ENCODE data around the gene FAM219B.

Gene FAM219B

GRCh38 chr15:74872702-74873035, 34.0 kb downstream of the FAM219B start:
- no peak for DNase-seq

GRCh38 chr15:74870436-74871215, 36.0 kb downstream of the FAM219B start:
- no peak for DNase-seq

- DNase-seq, result peak; percentile 25
Observed at GRCh38 chr15:74869726-74870407, 36.8 kb downstream of the FAM219B start.

- DNase-seq, result no peak
Observed at GRCh38 chr15:74869372-74869725, 37.3 kb downstream of the FAM219B start.

GRCh38 chr15:74868059-74868458, 38.6 kb downstream of the FAM219B start:
- DNase-seq, result peak; percentile 37

GRCh38 chr15:74867466-74868038, 39.1 kb downstream of the FAM219B start:
- no peak for DNase-seq

GRCh38 chr15:74866090-74866489, 40.6 kb downstream of the FAM219B start:
- DNase-seq, result no peak

GRCh38 chr15:74865316-74865715, 41.3 kb downstream of the FAM219B start:
- no peak for DNase-seq

GRCh38 chr15:74864296-74864695, 42.4 kb downstream of the FAM219B start:
- DNase-seq, result no peak

- peak; percentile 45 for DNase-seq
Observed at GRCh38 chr15:74863239-74864056, 43.2 kb downstream of the FAM219B start.

- no peak for DNase-seq
Observed at GRCh38 chr15:74858369-74858740, 48.3 kb downstream of the FAM219B start.

GRCh38 chr15:74857671-74858368, 48.8 kb downstream of the FAM219B start:
- DNase-seq, result no peak

GRCh38 chr15:74857082-74857655, 49.5 kb downstream of the FAM219B start:
- DNase-seq, result no peak

- DNase-seq, result no peak
Observed at GRCh38 chr15:74856537-74856936, 50.1 kb downstream of the FAM219B start.

- no peak for DNase-seq
Observed at GRCh38 chr15:74855857-74856256, 50.8 kb downstream of the FAM219B start.

GRCh38 chr15:74854453-74855022, 52.1 kb downstream of the FAM219B start:
- DNase-seq, result no peak

GRCh38 chr15:74851960-74852359, 54.7 kb downstream of the FAM219B start:
- DNase-seq, result no peak

GRCh38 chr15:74850393-74850792, 56.3 kb downstream of the FAM219B start:
- DNase-seq, result no peak
